ENCODE measurements around the gene BACH2.

GRCh38 chr6:90217506-90218127 is 79.0 kb downstream of the BACH2 start:
- TF ChIP-seq EZH2phosphoT487 (IDR thresholded peaks at IDR 0.05) (no peak), CTCF (IDR thresholded peaks at IDR 0.05) (no peak)

All from neural progenitor cell (in vitro differentiated cells).